Fibroblast of pulmonary artery (primary cell): ENCODE results near the gene KCNK6.

Experiments used
- DNase-seq: peaks from one replicate; pipeline ENCODE4 v3.0.0-alpha.2; 2010; ENCODE audit warnings: low read depth
- H3K4me3 ChIP-seq: replicated peaks from 2 replicates; pipeline ENCODE4 v1.5.1; 2011; ENCODE audit warnings: low read depth, mild to moderate bottlenecking, control low read depth, low read length, moderate library complexity
- CTCF ChIP-seq: IDR thresholded peaks from 2 replicates; pipeline ENCODE4 v1.5.1; 2011; ENCODE audit warnings: mild to moderate bottlenecking, control low read depth, low read length, inconsistent platforms; ENCODE audit errors: missing control alignments

Gene KCNK6

GRCh38 chr19:38310986-38311385 lies 8.7 kb upstream of the KCNK6 start:
- no peak for DNase-seq
- H3K4me3 ChIP-seq, result no peak overlapping the region
- no peak for TF ChIP-seq CTCF

DNA sequence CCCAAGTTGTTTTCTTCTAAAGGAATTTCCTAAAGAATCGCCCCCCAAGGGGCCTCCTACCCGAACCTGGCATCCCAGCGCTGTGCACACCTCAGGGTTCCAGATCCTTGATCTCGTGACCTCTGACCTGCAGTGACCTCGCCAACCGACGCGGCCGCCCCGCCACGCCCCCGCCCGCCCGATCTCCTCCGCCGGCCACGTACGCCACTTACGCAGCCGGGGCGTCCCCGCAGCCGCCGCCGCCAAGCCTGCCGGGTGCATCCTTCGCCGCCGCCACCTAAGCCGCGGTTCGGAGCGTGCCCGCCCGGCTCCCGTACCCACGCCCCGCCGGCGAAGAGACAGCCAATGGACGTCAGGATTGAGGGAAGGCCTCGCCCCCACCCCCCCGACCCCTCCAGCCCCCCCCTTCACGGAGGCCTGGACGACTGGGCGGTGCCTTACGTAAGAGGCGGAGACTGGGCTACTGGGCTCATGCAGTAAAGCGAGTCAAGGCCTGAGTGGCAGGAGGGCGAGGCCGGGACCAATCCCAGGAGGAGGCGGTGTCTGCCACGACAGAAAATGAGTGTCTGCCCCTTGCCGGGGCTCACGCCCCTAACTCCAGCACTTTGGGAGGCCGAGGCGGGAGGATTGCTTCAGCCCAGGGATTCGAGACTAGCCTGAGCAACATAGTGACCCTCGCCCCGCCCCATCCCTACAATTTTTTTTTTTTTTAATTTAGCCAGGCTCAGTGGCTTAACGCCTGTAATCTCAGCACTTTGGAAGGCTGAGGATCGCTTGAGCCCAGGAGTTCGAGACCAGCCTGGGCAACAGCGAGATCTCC lies 3.8 kb upstream of the KCNK6 start, which contains the start of gene YIF1B:
Gene YIF1B (minus strand): TSS at position 291 of the 820 bp plus-strand sequence. CDS start 30 bp downstream, at position 261.
- H3K4me3 ChIP-seq, result peak within 1 kb of the TSS; percentile 85
- peak; percentile 97 for DNase-seq
- TF ChIP-seq CTCF, result no peak

- DNase-seq, result no peak
- peak overlapping the region; percentile 40 for H3K4me3 ChIP-seq
- TF ChIP-seq CTCF, result no peak
Measured at GRCh38 chr19:38316477-38317067, 3.1 kb upstream of the KCNK6 start.

GRCh38 chr19:38317104-38317612 lies 2.5 kb upstream of the KCNK6 start:
- H3K4me3 ChIP-seq, result no peak overlapping the region
- TF ChIP-seq CTCF, result no peak
- DNase-seq, result no peak

- TF ChIP-seq CTCF, result no peak
- peak; percentile 29 for DNase-seq
- H3K4me3 ChIP-seq, result no peak overlapping the region
Measured at GRCh38 chr19:38318660-38319059, 985 bp upstream of the KCNK6 start.

GRCh38 chr19:38320969-38321339 lies 1.3 kb downstream of the KCNK6 start:
- DNase-seq, result no peak
- H3K4me3 ChIP-seq, result peak overlapping the region; percentile 61
- no peak for TF ChIP-seq CTCF
